Measurements from ENCODE around the gene MYO3A. TPM values are rescaled to one million over a fixed set of nuclear protein-coding genes. Genes with fewer than 3 reads are reported as not detected.

The MYO3A gene
- total RNA-seq, 1 donor from 2014 or later = 0.23 TPM

GRCh38 chr10:26090026-26090425 lies 156.0 kb downstream of the MYO3A start:
- Mint-ChIP-seq H3K4me1 (ENCODE audit: low read depth, unreplicated experiment) (no peaks in the 10 kb centered on the region), H3K4me3 (ENCODE audit: unreplicated experiment) (no peak overlapping the region), H3K27me3 (ENCODE audit: low read depth, unreplicated experiment) (peaks cover 2% of the 10 kb centered on the region), H3K36me3 (ENCODE audit: low read depth, unreplicated experiment) (no peaks in the 10 kb centered on the region), H3K27ac (ENCODE audit: unreplicated experiment) (no peak overlapping the region), H3K9me3 (ENCODE audit: unreplicated experiment) (no peaks in the 10 kb centered on the region)
- TF ChIP-seq EZH2 (IDR thresholded peaks at IDR 0.05; ENCODE audit: insufficient read depth, low read length) (no peak), CTCF (IDR thresholded peaks at IDR 0.05; ENCODE audit: insufficient read depth, low read depth, low read length) (no peak)
- Histone ChIP-seq H4K20me1 (ENCODE audit: insufficient read depth, low read length) (no peaks in the 10 kb centered on the region), H3K27me3 (ENCODE audit: insufficient read depth, low read length) (no peaks in the 10 kb centered on the region), H3K36me3 (ENCODE audit: insufficient read depth, low read length) (no peaks in the 10 kb centered on the region), H3K4me3 (ENCODE audit: insufficient read depth, low read depth, low read length) (no peak overlapping the region), H3K4me2 (ENCODE audit: low read length) (no peak overlapping the region), H3K4me1 (ENCODE audit: insufficient read depth, low read length) (no peaks in the 10 kb centered on the region), H3K79me2 (ENCODE audit: insufficient read depth, low read length) (no peaks in the 10 kb centered on the region), H2AFZ (ENCODE audit: low read depth, low read length) (no peak overlapping the region), H3K9me3 (ENCODE audit: insufficient read depth, low read depth, low read length) (no peaks in the 10 kb centered on the region), H3K9ac (ENCODE audit: low read length) (no peak overlapping the region), H3K27ac (ENCODE audit: low read depth, low read length) (no peak overlapping the region)
- no peak for DNase-seq (ENCODE audit: low read depth)
- no peak for FAIRE-seq

- Mint-ChIP-seq H3K4me3 (ENCODE audit: unreplicated experiment) (no peak overlapping the region), H3K9me3 (ENCODE audit: unreplicated experiment) (no peaks in the 10 kb centered on the region), H3K27me3 (ENCODE audit: low read depth, unreplicated experiment) (peaks cover 2% of the 10 kb centered on the region)
These were observed 156.7 kb downstream of the MYO3A start for GRCh38 chr10:26090762-26091161.

More at GRCh38 chr10:26090762-26091161, 156.7 kb downstream of the MYO3A start:
- no peak overlapping the region for H3K4me3 ChIP-seq (ENCODE audit: insufficient read depth, low read depth, low read length)
- H3K9ac ChIP-seq (ENCODE audit: low read length) = no peak overlapping the region
- no peak for FAIRE-seq
- no peaks in the 10 kb centered on the region for H3K9me3 ChIP-seq (ENCODE audit: insufficient read depth, low read depth, low read length)
- no peak for DNase-seq (ENCODE audit: low read depth)
- H3K27ac ChIP-seq (ENCODE audit: low read depth, low read length) = no peak overlapping the region
- no peaks in the 10 kb centered on the region for H3K4me1 ChIP-seq (ENCODE audit: insufficient read depth, low read length)
- no peaks in the 10 kb centered on the region for H3K27me3 ChIP-seq (ENCODE audit: insufficient read depth, low read length)
- H3K4me2 ChIP-seq (ENCODE audit: low read length) = no peak overlapping the region
- H4K20me1 ChIP-seq (ENCODE audit: insufficient read depth, low read length) = no peaks in the 10 kb centered on the region
- no peak overlapping the region for H2AFZ ChIP-seq (ENCODE audit: low read depth, low read length)
- no peaks in the 10 kb centered on the region for H3K36me3 ChIP-seq (ENCODE audit: insufficient read depth, low read length)
- TF ChIP-seq EZH2 (IDR thresholded peaks at IDR 0.05; ENCODE audit: insufficient read depth, low read length) = no peak
- no peak for TF ChIP-seq CTCF (IDR thresholded peaks at IDR 0.05; ENCODE audit: insufficient read depth, low read depth, low read length)
- Mint-ChIP-seq H3K27ac (ENCODE audit: unreplicated experiment) (no peak overlapping the region), H3K4me1 (ENCODE audit: low read depth, unreplicated experiment) (no peaks in the 10 kb centered on the region), H3K36me3 (ENCODE audit: low read depth, unreplicated experiment) (no peaks in the 10 kb centered on the region)
- H3K79me2 ChIP-seq (ENCODE audit: insufficient read depth, low read length) = no peaks in the 10 kb centered on the region
